GM19452 (cell line): ENCODE data around the gene OBSCN.
"Not testable (repeated sequence)": the region's sequence is repeated elsewhere in the genome, so short reads cannot be mapped to it uniquely, and the experiment has no call there.

ENCODE experiments used
- ATAC-seq: cut with Tn5 transposase; IDR thresholded peaks from one replicate; pipeline ENCODE4 v1.9.1; 2021; ENCODE audit not compliant: unreplicated experiment

OBSCN gene

GRCh38 chr1:228185641-228185965 is 22.2 kb upstream of the OBSCN start:
- ATAC-seq: no peak

GRCh38 chr1:228188249-228188648 is 19.6 kb upstream of the OBSCN start:
- ATAC-seq: not testable (repeated sequence)

- ATAC-seq: no peak
These were observed 17.7 kb upstream of the OBSCN start for GRCh38 chr1:228190182-228190581.

- no peak for ATAC-seq
These were observed 17.1 kb upstream of the OBSCN start for GRCh38 chr1:228190778-228191177.

GRCh38 chr1:228194436-228194835 is 13.4 kb upstream of the OBSCN start:
- ATAC-seq: no peak

GRCh38 chr1:228194921-228195812 is 12.7 kb upstream of the OBSCN start:
- no peak for ATAC-seq

GRCh38 chr1:228197555-228198147 is 10.2 kb upstream of the OBSCN start:
- no peak for ATAC-seq

- ATAC-seq: no peak
These were observed 8.8 kb upstream of the OBSCN start for GRCh38 chr1:228198977-228199590.

- no peak for ATAC-seq
These were observed 2.9 kb upstream of the OBSCN start for GRCh38 chr1:228204958-228205357.

GRCh38 chr1:228205526-228206436 is 2.1 kb upstream of the OBSCN start:
- no peak for ATAC-seq

- ATAC-seq: no peak
These were observed 1.1 kb upstream of the OBSCN start for GRCh38 chr1:228206582-228207351.

GRCh38 chr1:228207381-228207810 is 448 bp upstream of the OBSCN start:
- no peak for ATAC-seq

- ATAC-seq: no peak
These were observed 1.1 kb downstream of the OBSCN start for GRCh38 chr1:228208831-228209551.

- ATAC-seq: no peak
These were observed 1.8 kb downstream of the OBSCN start for GRCh38 chr1:228209657-228210056.

GRCh38 chr1:228210076-228210651 is 2.3 kb downstream of the OBSCN start:
- no peak for ATAC-seq

- ATAC-seq: no peak
These were observed 3.1 kb downstream of the OBSCN start for GRCh38 chr1:228210712-228211530.

- ATAC-seq: no peak
These were observed 3.9 kb downstream of the OBSCN start for GRCh38 chr1:228211531-228212414.
